NB4 (cell line): ENCODE data around the gene ZNF778.

Experiments
- DNase-seq: peaks from one replicate; pipeline ENCODE4 v3.0.0; 2010; ENCODE audit warnings: low read depth
- H3K4me3 ChIP-seq: one replicate; pipeline ENCODE4 v1.5.1; 2011; ENCODE audit warnings: mild to moderate bottlenecking, low read depth, low read length, moderate library complexity
- CTCF ChIP-seq: IDR thresholded peaks from one replicate; pipeline ENCODE4 v1.5.1; 2012; ENCODE audit warnings: low read depth, low read length
- MYC ChIP-seq: IDR thresholded peaks from 2 replicates; pipeline ENCODE4 v1.6.1; 2011; ENCODE audit warnings: low read depth, low read length
- POLR2A ChIP-seq: IDR thresholded peaks from 2 replicates; pipeline ENCODE4 v1.6.1; 2011; ENCODE audit warnings: mild to moderate bottlenecking; ENCODE audit not compliant: insufficient read length; ENCODE audit errors: extremely low read depth
- TF ChIP-seq, protein P1 (sequence below): IDR thresholded peaks from 2 replicates; pipeline ENCODE4 v1.6.1; 2011; ENCODE audit warnings: low read depth, low read length

ZNF778 gene

DNA sequence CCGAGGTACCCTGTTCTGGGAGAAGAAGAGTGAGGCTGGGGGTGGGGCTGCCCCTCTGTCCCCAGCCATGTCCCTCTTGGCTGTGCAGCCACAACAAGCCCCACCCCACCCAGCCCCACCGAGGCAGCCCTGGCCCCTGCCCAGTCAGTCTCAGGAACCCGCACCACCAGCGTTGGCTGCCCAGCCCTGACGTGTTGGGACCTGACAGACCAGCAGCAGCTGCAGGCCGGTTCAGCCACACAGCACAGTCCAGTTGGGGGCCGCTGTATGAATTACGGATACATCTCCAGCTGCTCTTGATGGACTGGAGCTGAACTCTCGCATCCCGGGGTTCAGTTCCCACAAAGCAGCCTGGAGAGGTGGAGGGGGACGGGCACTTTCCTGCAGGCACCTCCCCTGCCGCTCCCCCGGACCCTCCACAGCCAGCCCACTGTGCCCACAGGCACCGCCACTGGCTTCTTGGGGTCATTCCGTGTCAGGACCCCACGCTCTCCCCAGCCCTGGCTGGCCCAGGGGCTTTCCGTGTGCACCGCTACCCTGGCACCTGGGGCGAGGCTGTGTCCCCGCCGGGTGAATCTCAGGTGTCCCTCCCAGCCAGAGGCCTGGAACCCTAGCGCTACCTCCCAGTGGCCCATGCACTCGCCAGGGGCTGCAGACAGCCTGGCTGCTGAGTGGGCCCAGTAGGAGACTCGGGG is 38.9 kb upstream of the ZNF778 start:
- TF ChIP-seq, protein P1, sequence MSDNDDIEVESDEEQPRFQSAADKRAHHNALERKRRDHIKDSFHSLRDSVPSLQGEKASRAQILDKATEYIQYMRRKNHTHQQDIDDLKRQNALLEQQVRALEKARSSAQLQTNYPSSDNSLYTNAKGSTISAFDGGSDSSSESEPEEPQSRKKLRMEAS: no peak
- TF ChIP-seq MYC (no peak), POLR2A (no peak), CTCF (no peak)
- no peak overlapping the region for H3K4me3 ChIP-seq
- no peak for DNase-seq

- no peak overlapping the region for H3K4me3 ChIP-seq
- TF ChIP-seq CTCF (no peak), MYC (no peak), POLR2A (no peak)
- TF ChIP-seq, protein P1: no peak
- DNase-seq: no peak
These were observed 38.4 kb upstream of the ZNF778 start for GRCh38 chr16:89179148-89179484.

DNA sequence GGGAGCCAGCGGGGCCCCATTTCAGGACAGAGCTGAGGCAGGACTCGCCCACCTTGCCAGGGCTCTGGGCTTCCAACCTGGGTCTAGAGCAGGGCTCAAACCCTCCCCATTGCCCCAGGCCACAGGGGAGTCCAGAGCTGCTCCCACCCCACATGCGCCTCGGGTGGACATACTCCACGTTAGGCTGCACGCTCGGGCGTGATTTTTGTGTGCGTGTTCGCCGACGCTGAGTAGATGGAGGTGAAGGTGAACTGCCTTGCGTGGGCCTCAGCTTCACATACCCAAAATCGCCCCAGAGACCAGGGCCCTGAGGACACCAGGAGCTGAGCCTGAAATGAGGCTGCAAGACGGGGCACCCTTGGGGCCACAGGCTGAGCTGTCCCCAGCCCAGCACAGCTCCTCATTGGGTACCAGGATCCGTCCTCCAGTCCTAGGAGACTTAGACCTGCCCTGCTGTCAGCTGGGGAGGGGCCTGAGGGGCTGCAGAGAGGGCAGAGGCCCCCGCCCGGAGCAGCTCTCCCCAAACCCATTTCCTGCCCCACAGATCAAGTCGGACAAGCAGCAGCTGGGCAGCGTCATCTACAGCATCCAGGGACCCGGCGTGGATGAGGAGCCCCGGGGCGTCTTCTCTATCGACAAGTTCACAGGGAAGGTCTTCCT is 37.7 kb upstream of the ZNF778 start:
- no peak for TF ChIP-seq MYC
- TF ChIP-seq POLR2A: no peak
- TF ChIP-seq, protein P1: no peak
- no peak for TF ChIP-seq CTCF
- no peak overlapping the region for H3K4me3 ChIP-seq
- DNase-seq: no peak

GRCh38 chr16:89183463-89183862 is 34.0 kb upstream of the ZNF778 start:
- no peak overlapping the region for H3K4me3 ChIP-seq
- TF ChIP-seq, protein P1: no peak
- TF ChIP-seq POLR2A (no peak), CTCF (no peak), MYC (no peak)
- no peak for DNase-seq

DNA sequence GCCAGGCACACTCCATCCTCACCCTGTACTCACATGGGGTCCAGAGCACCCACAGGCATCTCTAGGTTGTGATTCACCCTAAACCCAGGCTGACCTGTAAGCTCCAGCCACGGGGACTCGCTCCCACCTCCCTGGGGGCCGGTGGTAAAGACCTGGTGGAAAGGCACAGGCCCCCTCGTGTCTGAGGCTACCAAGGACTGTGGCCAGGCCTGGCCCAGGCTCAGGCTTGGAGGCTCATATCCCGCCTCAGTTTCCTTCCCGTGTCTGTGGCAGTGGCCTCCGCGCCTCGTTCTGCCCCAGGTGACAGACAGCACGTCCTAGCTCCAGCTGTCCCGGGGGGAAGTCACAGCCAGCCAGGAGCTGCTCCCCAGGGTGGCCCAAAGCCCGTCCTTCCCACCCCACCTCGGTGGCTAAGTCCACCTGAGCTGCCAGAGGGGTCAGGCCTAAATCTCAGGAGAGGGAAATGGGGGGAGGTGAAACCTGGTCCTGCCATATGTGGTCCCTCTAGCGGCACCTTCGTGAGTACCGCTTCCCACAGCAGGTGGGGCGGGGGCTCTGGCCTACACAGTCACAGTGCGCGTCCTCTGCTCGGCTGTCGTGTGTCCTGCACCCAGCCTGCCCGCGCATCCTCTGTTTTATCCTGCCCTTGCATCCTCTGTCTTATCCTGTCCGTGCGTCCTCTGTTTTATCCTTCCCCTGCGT is 33.4 kb upstream of the ZNF778 start:
- no peak overlapping the region for H3K4me3 ChIP-seq
- TF ChIP-seq, protein P1: no peak
- TF ChIP-seq MYC (no peak), POLR2A (no peak), CTCF (no peak)
- DNase-seq: no peak
